GM21367 (cell line): ENCODE results near the gene MRAP2.
A peak's percentile ranks its signal among the peaks of the same experiment; 100 is the strongest.

Source experiments
- ATAC-seq: cut with Tn5 transposase; IDR thresholded peaks from one replicate; pipeline ENCODE4 v1.9.1; 2021; ENCODE audit not compliant: unreplicated experiment

Gene MRAP2

GRCh38 chr6:84033523-84034451 lies at the start of gene MRAP2:
MRAP2 (plus strand) TSS chr6:84033772; CDS start chr6:84055319, 21,547 bp downstream.
- ATAC-seq, result peak; percentile 54

- ATAC-seq, result no peak
These were observed 49.2 kb upstream of the MRAP2 start for GRCh38 chr6:83984411-83984810.

GRCh38 chr6:83985308-83985713 lies 48.3 kb upstream of the MRAP2 start:
- ATAC-seq, result no peak

- no peak for ATAC-seq
These were observed 47.9 kb upstream of the MRAP2 start for GRCh38 chr6:83985715-83986114.

- ATAC-seq, result no peak
These were observed 35.5 kb upstream of the MRAP2 start for GRCh38 chr6:83998021-83998584.

- ATAC-seq, result no peak
These were observed 32.5 kb upstream of the MRAP2 start for GRCh38 chr6:84001119-84001518.

GRCh38 chr6:84002226-84002625 lies 31.3 kb upstream of the MRAP2 start:
- ATAC-seq, result no peak

- ATAC-seq, result no peak
These were observed 30.4 kb upstream of the MRAP2 start for GRCh38 chr6:84003131-84003530.

GRCh38 chr6:84003654-84004053 lies 29.9 kb upstream of the MRAP2 start:
- ATAC-seq, result no peak

- ATAC-seq, result no peak
These were observed 25.7 kb upstream of the MRAP2 start for GRCh38 chr6:84007871-84008270.

GRCh38 chr6:84013354-84013753 lies 20.2 kb upstream of the MRAP2 start:
- ATAC-seq, result no peak

- no peak for ATAC-seq
These were observed 19.6 kb upstream of the MRAP2 start for GRCh38 chr6:84013931-84014330.

- no peak for ATAC-seq
These were observed 17.5 kb upstream of the MRAP2 start for GRCh38 chr6:84016029-84016428.

GRCh38 chr6:84017709-84018452 lies 15.7 kb upstream of the MRAP2 start:
- peak; percentile 62 for ATAC-seq

GRCh38 chr6:84018453-84019061 lies 15.0 kb upstream of the MRAP2 start:
- ATAC-seq, result no peak

GRCh38 chr6:84019141-84019841 lies 14.3 kb upstream of the MRAP2 start:
- ATAC-seq, result no peak

GRCh38 chr6:84019842-84020211 lies 13.7 kb upstream of the MRAP2 start:
- ATAC-seq, result no peak

GRCh38 chr6:84021625-84022024 lies 11.9 kb upstream of the MRAP2 start:
- no peak for ATAC-seq

GRCh38 chr6:84026721-84027164 lies 6.8 kb upstream of the MRAP2 start:
- no peak for ATAC-seq

GRCh38 chr6:84027340-84028181 lies 6.0 kb upstream of the MRAP2 start:
- ATAC-seq, result no peak
